K562 (cell line): ENCODE results near the gene ASB2.

ENCODE experiments used
- HOMEZ ChIP-seq: fragments of 250-450 bp; sonication (Bioruptor Pico); IDR thresholded peaks from 2 replicates; pipeline ENCODE4 v1.4.0; 2020; ENCODE audit warnings: mild to moderate bottlenecking, moderate library complexity
- SMARCA4 ChIP-seq: fragments of 450-650 bp; IDR thresholded peaks from 2 replicates; pipeline ENCODE4 v1.6.1; 2016
- ZNF444 ChIP-seq: fragments of 250-450 bp; sonication (Bioruptor Pico); IDR thresholded peaks from 2 replicates; pipeline ENCODE4 v1.4.0; 2020; ENCODE audit warnings: mild to moderate bottlenecking, moderate library complexity

- TF ChIP-seq SMARCA4 (no peak), ZNF444 (CRISPR knock-in tag) (no peak), HOMEZ (CRISPR knock-in tag) (no peak)
Observed at GRCh38 chr14:93984070-93984469, 7.7 kb upstream of the ASB2 start.
